Tibial nerve (tissue), 4 donors: ENCODE data around the gene RNF213. TPM values are rescaled to one million over a fixed set of nuclear protein-coding genes. Genes with fewer than 3 reads are reported as not detected.
A peak's percentile ranks its signal among the peaks of the same experiment; 100 is the strongest.
"Not testable (repeated sequence)": the region's sequence is repeated elsewhere in the genome, so short reads cannot be mapped to it uniquely, and the experiment has no call there.

Source experiments
- DNase-seq, 2 donors: peaks; one replicate each; pipeline ENCODE4 v3.0.0-alpha.2; 2019; ENCODE audit warnings: low spot score in 2 of 2
- H3K27ac ChIP-seq, 4 donors: fragments of 200-600 bp; sonication (generic) in 3 of 4; one replicate each; pipeline ENCODE4 v1.5.1; 2017 to 2019; ENCODE audit warnings: mild to moderate bottlenecking in 1 of 4
- H3K27me3 ChIP-seq, 2 donors: fragments of 200-600 bp; sonication (generic) in 1 of 2; one replicate each; pipeline versions ENCODE4 v1.5.1 to v1.6.0; 2017 to 2019
- H3K36me3 ChIP-seq, 3 donors: fragments of 200-600 bp; sonication (generic); one replicate each; pipeline ENCODE4 v1.5.1; 2018 to 2019
- H3K4me1 ChIP-seq, 4 donors: fragments of 200-600 bp; sonication (generic) in 3 of 4; one replicate each; pipeline ENCODE4 v1.5.1; 2017 to 2019
- H3K4me3 ChIP-seq, 4 donors: fragments of 200-600 bp; sonication (generic) in 3 of 4; one replicate each; pipeline ENCODE4 v1.5.1; 2017 to 2019; ENCODE audit warnings: mild to moderate bottlenecking in 1 of 4, moderate library complexity in 1 of 4
- H3K9me3 ChIP-seq, 4 donors: fragments of 200-600 bp; sonication (generic) in 3 of 4; one replicate each; pipeline ENCODE4 v1.5.1; 2017 to 2019
- EP300 ChIP-seq, 2 donors: sonication (generic); formaldehyde crosslinking; IDR thresholded peaks; one replicate each; pipeline ENCODE4 v1.6.1; 2017; ENCODE audit warnings: antibody characterized with exemption in 2 of 2, mild to moderate bottlenecking in 1 of 2
- POLR2A ChIP-seq, 2 donors: fragments of 450-650 bp; IDR thresholded peaks; one replicate each; pipeline ENCODE4 v1.6.1; 2017; ENCODE audit warnings: antibody characterized with exemption in 2 of 2, mild to moderate bottlenecking in 2 of 2, moderate library complexity in 2 of 2
- WGBS, 2 donors: methylation state at CpG; one replicate each; pipeline ENCODE4 v1.1.5; 2018; 5-methylcytosine and 5-hydroxymethylcytosine counted together
- total RNA-seq, 4 donors: library from RNA; depleted of rRNA; stranded (reverse); fragments of >200 nt; gene quantifications; one replicate each; pipeline ENCODE4 v1.1.0, GENCODE V29; 2016
- TF ChIP-seq, protein P1 (sequence below), 5 experiments: fragments of 200-600 bp in 3 of 5; fragments of 450-650 bp in 2 of 5; sonication (generic) in 3 of 5; IDR thresholded peaks; one replicate each; pipeline ENCODE4 v1.5.1; 2016 to 2019; ENCODE audit warnings: antibody characterized with exemption in 5 of 5, mild to moderate bottlenecking in 3 of 5, moderate library complexity in 2 of 5

Gene RNF213
- total RNA-seq, 4 donors from 2014 or later: 107 to 148 (median 119) TPM

DNA sequence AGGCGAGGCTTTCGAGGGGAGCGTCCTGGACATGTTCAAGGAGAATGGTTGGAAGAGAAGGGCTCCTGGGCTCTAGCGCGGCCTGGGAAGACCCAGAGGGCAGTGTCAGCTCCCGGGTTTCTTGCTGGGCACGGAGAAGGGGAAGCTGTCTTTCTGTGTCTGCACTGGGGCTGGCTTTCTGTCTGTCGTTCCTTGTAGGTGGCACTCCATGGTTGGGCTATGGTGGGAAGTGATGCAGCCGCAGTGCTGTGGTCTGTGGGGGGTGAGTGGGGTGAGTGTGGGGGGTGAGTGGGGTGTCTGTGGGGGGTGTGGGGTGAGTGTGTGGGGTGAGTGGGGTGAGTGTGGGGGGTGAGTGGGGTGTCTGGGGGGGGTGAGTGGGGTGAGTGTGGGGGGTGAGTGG is 13.7 kb downstream of the RNF213 start:
- H3K4me1 ChIP-seq: peaks cover 0 to 44% (median 13%) of the 10 kb centered on the region in 4 donors
- no peak for TF ChIP-seq POLR2A (IDR thresholded peaks at IDR 0.05)
- TF ChIP-seq, protein P1, sequence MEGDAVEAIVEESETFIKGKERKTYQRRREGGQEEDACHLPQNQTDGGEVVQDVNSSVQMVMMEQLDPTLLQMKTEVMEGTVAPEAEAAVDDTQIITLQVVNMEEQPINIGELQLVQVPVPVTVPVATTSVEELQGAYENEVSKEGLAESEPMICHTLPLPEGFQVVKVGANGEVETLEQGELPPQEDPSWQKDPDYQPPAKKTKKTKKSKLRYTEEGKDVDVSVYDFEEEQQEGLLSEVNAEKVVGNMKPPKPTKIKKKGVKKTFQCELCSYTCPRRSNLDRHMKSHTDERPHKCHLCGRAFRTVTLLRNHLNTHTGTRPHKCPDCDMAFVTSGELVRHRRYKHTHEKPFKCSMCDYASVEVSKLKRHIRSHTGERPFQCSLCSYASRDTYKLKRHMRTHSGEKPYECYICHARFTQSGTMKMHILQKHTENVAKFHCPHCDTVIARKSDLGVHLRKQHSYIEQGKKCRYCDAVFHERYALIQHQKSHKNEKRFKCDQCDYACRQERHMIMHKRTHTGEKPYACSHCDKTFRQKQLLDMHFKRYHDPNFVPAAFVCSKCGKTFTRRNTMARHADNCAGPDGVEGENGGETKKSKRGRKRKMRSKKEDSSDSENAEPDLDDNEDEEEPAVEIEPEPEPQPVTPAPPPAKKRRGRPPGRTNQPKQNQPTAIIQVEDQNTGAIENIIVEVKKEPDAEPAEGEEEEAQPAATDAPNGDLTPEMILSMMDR (IDR thresholded peaks at IDR 0.05): no peak
- no peak for TF ChIP-seq EP300 (IDR thresholded peaks at IDR 0.05)
- WGBS, 2 donors: 81 to 84% methylated on average over 8 to 9 of the region's 9 CpGs

GRCh38 chr17:80274871-80275449 is 14.3 kb downstream of the RNF213 start:
- 57 to 71% methylated on average over 4 of the region's 4 CpGs for WGBS, 2 donors
- H3K4me1 ChIP-seq: peaks cover 0 to 50% (median 18%) of the 10 kb centered on the region in 4 donors
- H3K27me3 ChIP-seq: no peaks in the 10 kb centered on the region
- H3K4me3 ChIP-seq: no peak overlapping the region
- peak overlapping the region in 1 of 4 donors; percentile 40 for H3K27ac ChIP-seq
- no peaks in the 10 kb centered on the region for H3K9me3 ChIP-seq
- peaks cover 0 to 40% (median 12%) of the 10 kb centered on the region in 3 donors for H3K36me3 ChIP-seq
- TF ChIP-seq EP300 (IDR thresholded peaks at IDR 0.05) (no peak), POLR2A (IDR thresholded peaks at IDR 0.05) (no peak)
- TF ChIP-seq, protein P1 (IDR thresholded peaks at IDR 0.05): no peak
- no peak for DNase-seq

More for the DNA sequence above, 13.7 kb downstream of the RNF213 start:
- Histone ChIP-seq H3K27ac (no peak overlapping the region), H3K4me3 (no peak overlapping the region), H3K36me3 (peaks cover 0 to 40% (median 12%) of the 10 kb centered on the region in 3 donors), H3K27me3 (no peaks in the 10 kb centered on the region), H3K9me3 (no peaks in the 10 kb centered on the region)
- DNase-seq: no peak

- H3K4me3 ChIP-seq, H3K27me3 ChIP-seq, H3K9me3 ChIP-seq, DNase-seq, H3K27ac ChIP-seq: not testable (repeated sequence)
- 97 to 98% methylated on average over 8 of the region's 8 CpGs for WGBS, 2 donors
- Histone ChIP-seq H3K4me1 (peaks cover 0 to 54% (median 22%) of the 10 kb centered on the region in 4 donors), H3K36me3 (peaks cover 0 to 40% (median 12%) of the 10 kb centered on the region in 3 donors)
Measured at GRCh38 chr17:80275857-80276256, 15.2 kb downstream of the RNF213 start.

DNA sequence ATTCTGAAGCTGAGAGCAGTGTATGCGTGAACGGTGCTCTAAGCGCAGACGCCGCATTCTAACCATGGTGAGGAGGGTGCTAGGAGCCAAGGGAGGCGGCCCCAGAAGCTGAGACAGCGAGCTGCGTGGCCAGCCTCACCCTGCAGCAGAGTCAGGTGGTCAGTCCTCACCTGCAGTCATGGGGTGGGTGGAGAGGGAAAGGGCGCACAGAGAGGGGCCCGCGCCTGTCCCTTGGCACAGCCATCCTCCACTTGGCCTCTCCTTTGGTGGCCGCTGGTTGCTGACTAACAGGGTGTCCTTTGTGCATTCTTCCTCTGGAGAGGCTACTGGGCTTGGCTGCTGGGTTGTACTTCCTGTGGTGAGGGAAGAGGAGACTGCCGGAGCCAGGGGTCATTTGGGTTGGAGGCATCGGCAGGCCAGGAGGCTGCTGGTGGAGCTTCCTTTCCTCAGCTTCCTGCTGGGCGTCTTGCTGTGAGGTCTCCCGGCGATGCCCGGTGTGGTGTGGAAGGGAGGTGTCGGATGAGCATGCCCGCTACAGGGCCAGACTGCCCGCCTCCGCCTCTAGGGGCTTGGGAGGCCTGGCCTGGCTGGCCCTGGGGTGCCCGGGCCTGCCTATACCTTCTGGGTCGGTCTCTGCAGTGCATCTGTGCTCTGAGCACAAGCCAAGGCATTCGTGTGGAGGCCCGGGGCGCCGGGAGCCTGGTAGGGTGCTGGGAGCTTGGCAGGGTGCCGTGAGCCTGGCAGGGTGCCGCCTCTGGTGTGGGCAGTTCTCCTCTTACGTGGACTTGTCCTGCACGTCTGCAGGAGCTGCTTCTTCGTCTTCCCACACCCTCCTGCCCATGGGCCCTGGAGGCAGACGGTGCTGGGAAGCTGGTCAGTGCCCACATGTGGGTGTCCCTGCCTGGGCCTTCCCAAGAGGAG is 17.4 kb downstream of the RNF213 start:
- peaks cover 0 to 39% (median 12%) of the 10 kb centered on the region in 3 donors for H3K36me3 ChIP-seq
- H3K27ac ChIP-seq: peak overlapping the region in 3 of 4 donors; percentile 16 to 77 (median 75)
- no peaks in the 10 kb centered on the region for H3K9me3 ChIP-seq
- TF ChIP-seq EP300 (IDR thresholded peaks at IDR 0.05): no peak
- TF ChIP-seq, protein P1 (IDR thresholded peaks at IDR 0.05): no peak
- WGBS, 2 donors: 57 to 69% methylated on average over 20 to 27 of the region's 34 CpGs
- peaks cover 0 to 50% (median 22%) of the 10 kb centered on the region in 4 donors for H3K4me1 ChIP-seq
- H3K27me3 ChIP-seq: no peaks in the 10 kb centered on the region
- DNase-seq: no peak
- no peak overlapping the region for H3K4me3 ChIP-seq

DNA sequence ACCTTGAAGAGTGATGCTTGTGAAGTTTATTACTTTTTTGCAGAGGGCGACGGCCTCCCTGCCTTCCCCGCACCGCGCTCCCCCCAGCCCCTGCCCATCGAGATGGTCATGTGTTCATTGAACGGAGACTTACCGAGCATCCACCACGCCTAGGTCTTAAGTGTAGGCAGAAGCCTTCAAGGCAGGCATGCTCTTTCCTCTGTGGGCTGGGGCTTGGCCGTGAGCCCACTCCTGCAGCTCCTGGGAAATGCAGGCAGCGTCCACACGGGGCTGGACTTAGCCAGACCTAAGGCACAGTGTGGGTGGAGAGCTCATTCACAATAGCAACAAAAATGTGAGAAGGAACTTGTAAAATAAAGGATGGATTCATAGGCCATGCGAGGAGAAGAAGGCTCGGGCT is 19.2 kb downstream of the RNF213 start:
- TF ChIP-seq POLR2A (IDR thresholded peaks at IDR 0.05) (no peak), EP300 (IDR thresholded peaks at IDR 0.05) (peak in 1 of 2 donors; percentile 46)
- TF ChIP-seq, protein P1 (IDR thresholded peaks at IDR 0.05): peak in 2 of 5 experiments; percentile 13 to 33
- no peak overlapping the region for H3K4me3 ChIP-seq
- DNase-seq: no peak
- H3K36me3 ChIP-seq: peaks cover 0 to 31% (median 0%) of the 10 kb centered on the region in 3 donors
- H3K9me3 ChIP-seq: no peaks in the 10 kb centered on the region
- H3K4me1 ChIP-seq: peaks cover 0 to 45% (median 22%) of the 10 kb centered on the region in 4 donors
- WGBS, 2 donors: 34 to 38% methylated on average over 14 of the region's 14 CpGs
- peak overlapping the region in 2 of 4 donors; percentile 75 to 77 for H3K27ac ChIP-seq
- no peaks in the 10 kb centered on the region for H3K27me3 ChIP-seq
